ENCODE data around the gene DPP10.

- TF ChIP-seq POLR2A (IDR thresholded peaks at IDR 0.05) = no peak
- no peak for TF ChIP-seq CTCF (IDR thresholded peaks at IDR 0.05)
Observed at GRCh38 chr2:114525955-114526354, 83.5 kb downstream of the DPP10 start.

Data from esophagus squamous epithelium (tissue), 4 donors.